Gastrocnemius medialis (tissue), 4 donors: ENCODE data around the gene EXD3. TPM values are rescaled to one million over a fixed set of nuclear protein-coding genes. Genes with fewer than 3 reads are reported as not detected.
"Not testable (repeated sequence)": the region's sequence is repeated elsewhere in the genome, so short reads cannot be mapped to it uniquely, and the experiment has no call there.

Experiments
- ATAC-seq, 2 donors: fragments of 150-250 bp; one replicate each; pipeline ENCODE4 v1.9.1; 2016
- DNase-seq, 2 donors: peaks; one replicate each; pipeline ENCODE4 v3.0.0-alpha.2; 2019
- H3K27ac ChIP-seq, 4 donors: fragments of 200-600 bp; sonication (generic); 1 replicate in 1 of 4; 2 replicates in 3 of 4; pipeline ENCODE4 v1.5.1; 2016 to 2018; ENCODE audit warnings: mild to moderate bottlenecking in 2 of 4, moderate library complexity in 1 of 4
- H3K27me3 ChIP-seq, 3 donors: fragments of 200-600 bp; sonication (generic) in 2 of 3; 1 replicate in 1 of 3; 2 replicates in 2 of 3; pipeline versions ENCODE4 v1.5.1 to v1.6.0; 2016 to 2019; ENCODE audit warnings: mild to moderate bottlenecking in 1 of 3, moderate library complexity in 1 of 3
- H3K36me3 ChIP-seq, 2 donors: fragments of 200-600 bp; sonication (generic) in 1 of 2; one replicate each; pipeline ENCODE4 v1.5.1; 2017 to 2018
- H3K4me1 ChIP-seq, 2 donors: fragments of 200-600 bp; sonication (generic) in 1 of 2; one replicate each; pipeline ENCODE4 v1.5.1; 2016 to 2017; ENCODE audit warnings: mild to moderate bottlenecking in 2 of 2
- H3K4me3 ChIP-seq, 4 donors: fragments of 200-600 bp; sonication (generic) in 3 of 4; 1 replicate in 1 of 4; 2 replicates in 3 of 4; pipeline ENCODE4 v1.5.1; 2016 to 2019; ENCODE audit warnings: mild to moderate bottlenecking in 2 of 4
- H3K9me3 ChIP-seq, 3 donors: fragments of 200-600 bp; sonication (generic) in 2 of 3; 1 replicate in 1 of 3; 2 replicates in 2 of 3; pipeline ENCODE4 v1.5.1; 2016 to 2019
- CTCF ChIP-seq, 5 experiments: fragments of 450-650 bp in 3 of 5; fragments of 200-600 bp in 2 of 5; sonication (generic) in 2 of 5; IDR thresholded peaks in 4 of 5; conservative IDR thresholded peaks in 1 of 5; 1 replicate in 4 of 5; 2 replicates in 1 of 5; pipeline ENCODE4 v1.5.1; 2016 to 2019; ENCODE audit warnings: antibody characterized with exemption in 5 of 5, mild to moderate bottlenecking in 3 of 5, moderate library complexity in 3 of 5
- POLR2A ChIP-seq, 2 donors: fragments of 450-650 bp; IDR thresholded peaks; one replicate each; pipeline ENCODE4 v1.6.1; 2017; ENCODE audit warnings: antibody characterized with exemption in 2 of 2, mild to moderate bottlenecking in 2 of 2, moderate library complexity in 2 of 2
- in situ Hi-C, 4 donors: fragments of 200-750 bp; cut with MboI; loops; one replicate each; pipeline versions ENCODE4 v1.15.0 to v1.8.0; 2017; ENCODE audit warnings: low sequenced_read_pairs in 4 of 4
- intact Hi-C: fragments of 100-400 bp; cut with DNase I; formaldehyde crosslinking; loops from one replicate; pipeline ENCODE4 v1.15.1; 2023; ENCODE audit warnings: low total_unique reads
- total RNA-seq, 4 donors: library from RNA; depleted of rRNA; stranded (reverse); fragments of >200 nt; gene quantifications; one replicate each; pipeline versions ENCODE4 v1.1.0 to v1.2.3, GENCODE V29; 2016

The EXD3 gene
- total RNA-seq, 4 donors from 2014 or later: 4.8 to 12.5 (median 6.4) TPM

GRCh38 chr9:137341227-137341626 lies 81.7 kb downstream of the EXD3 start:
- DNase-seq (no peak), ATAC-seq (no peak)
- H3K4me3 ChIP-seq: no peak overlapping the region
- no peaks in the 10 kb centered on the region for H3K36me3 ChIP-seq
- no peaks in the 10 kb centered on the region for H3K9me3 ChIP-seq
- H3K27ac ChIP-seq: no peak overlapping the region
- TF ChIP-seq POLR2A (IDR thresholded peaks at IDR 0.05) (no peak), CTCF (IDR thresholded peaks at IDR 0.05 in 4 of 5, conservative IDR thresholded peaks at IDR 0.05 in 1 of 5) (no peak)
- intact Hi-C loops: no loop called here
- no peaks in the 10 kb centered on the region for H3K4me1 ChIP-seq
- no peaks in the 10 kb centered on the region for H3K27me3 ChIP-seq
- in situ Hi-C loops: no loop called here

GRCh38 chr9:137339908-137340462 lies 83.0 kb downstream of the EXD3 start:
- H3K36me3 ChIP-seq, H3K4me3 ChIP-seq, intact Hi-C loops, H3K27me3 ChIP-seq, H3K9me3 ChIP-seq, H3K27ac ChIP-seq, ATAC-seq, DNase-seq, H3K4me1 ChIP-seq, in situ Hi-C loops: not testable (repeated sequence)

GRCh38 chr9:137339045-137339907 lies 83.7 kb downstream of the EXD3 start:
- no peaks in the 10 kb centered on the region for H3K27me3 ChIP-seq
- intact Hi-C loops: no loop called here
- ATAC-seq: no peak
- H3K27ac ChIP-seq: no peak overlapping the region
- no peaks in the 10 kb centered on the region for H3K4me1 ChIP-seq
- no peak for DNase-seq
- H3K4me3 ChIP-seq: no peak overlapping the region
- H3K9me3 ChIP-seq: no peaks in the 10 kb centered on the region
- TF ChIP-seq CTCF (IDR thresholded peaks at IDR 0.05 in 4 of 5, conservative IDR thresholded peaks at IDR 0.05 in 1 of 5) (no peak), POLR2A (IDR thresholded peaks at IDR 0.05) (no peak)
- in situ Hi-C loops: no loop called here
- no peaks in the 10 kb centered on the region for H3K36me3 ChIP-seq

- no peaks in the 10 kb centered on the region for H3K27me3 ChIP-seq
- H3K36me3 ChIP-seq: no peaks in the 10 kb centered on the region
- no peak overlapping the region for H3K4me3 ChIP-seq
- in situ Hi-C loops: no loop called here
- no peak overlapping the region for H3K27ac ChIP-seq
- ATAC-seq (no peak), DNase-seq (no peak)
- no peaks in the 10 kb centered on the region for H3K9me3 ChIP-seq
- intact Hi-C loops: no loop called here
- no peaks in the 10 kb centered on the region for H3K4me1 ChIP-seq
- no peak for TF ChIP-seq POLR2A (IDR thresholded peaks at IDR 0.05)
- no peak for TF ChIP-seq CTCF (IDR thresholded peaks at IDR 0.05 in 4 of 5, conservative IDR thresholded peaks at IDR 0.05 in 1 of 5)
Measured at GRCh38 chr9:137336735-137337134, 86.2 kb downstream of the EXD3 start.

GRCh38 chr9:137333016-137333671 lies 89.8 kb downstream of the EXD3 start:
- Histone ChIP-seq H3K4me3 (no peak overlapping the region), H3K9me3 (no peaks in the 10 kb centered on the region), H3K4me1 (no peaks in the 10 kb centered on the region), H3K36me3 (no peaks in the 10 kb centered on the region), H3K27ac (no peak overlapping the region), H3K27me3 (no peaks in the 10 kb centered on the region)
- ATAC-seq (no peak), DNase-seq (no peak)
- in situ Hi-C loops (no loop called here), intact Hi-C loops (no loop called here)
- TF ChIP-seq POLR2A (IDR thresholded peaks at IDR 0.05) (no peak), CTCF (IDR thresholded peaks at IDR 0.05 in 4 of 5, conservative IDR thresholded peaks at IDR 0.05 in 1 of 5) (no peak)
